ENCODE results near the gene NIN.

DNA sequence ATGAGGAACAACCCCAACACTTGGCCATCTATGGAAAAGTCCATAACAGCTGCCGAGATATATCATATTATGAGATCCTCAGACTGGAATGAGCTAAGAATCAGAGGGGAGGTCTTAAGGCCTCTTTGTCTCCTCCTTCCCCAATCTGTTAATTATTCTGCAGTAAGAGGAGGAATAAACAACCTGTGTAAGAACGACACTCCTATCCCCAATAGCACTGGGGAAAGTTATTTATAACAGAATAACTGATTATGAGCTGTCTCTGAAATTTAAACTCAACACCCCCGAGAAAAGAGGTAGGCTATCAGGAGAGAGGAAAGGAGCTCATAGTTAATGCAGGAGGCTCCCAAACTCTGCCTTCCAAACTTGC lies 68.0 kb downstream of the NIN start:
- TF ChIP-seq EZH2 (IDR thresholded peaks at IDR 0.05) = no peak
- no peak for TF ChIP-seq POLR2AphosphoS5 (IDR thresholded peaks at IDR 0.05; ENCODE audit: borderline replicate concordance, low read depth, low read length)
